Choroid plexus epithelial cell (primary cell): ENCODE data around the gene PPME1.

ENCODE experiments used
- DNase-seq: peaks from one replicate; pipeline ENCODE4 v3.0.0-alpha.2; 2010; ENCODE audit warnings: low read depth
- H3K4me3 ChIP-seq: 2 replicates; pipeline ENCODE4 v1.5.1; 2011; ENCODE audit warnings: low read depth, mild to moderate bottlenecking, control low read depth, low read length, moderate library complexity
- CTCF ChIP-seq: conservative IDR thresholded peaks from 2 replicates; pipeline ENCODE4 v1.5.1; 2011; ENCODE audit warnings: low read depth, mild to moderate bottlenecking, control low read depth, inconsistent platforms, low read length, moderate library complexity

Gene PPME1

DNA sequence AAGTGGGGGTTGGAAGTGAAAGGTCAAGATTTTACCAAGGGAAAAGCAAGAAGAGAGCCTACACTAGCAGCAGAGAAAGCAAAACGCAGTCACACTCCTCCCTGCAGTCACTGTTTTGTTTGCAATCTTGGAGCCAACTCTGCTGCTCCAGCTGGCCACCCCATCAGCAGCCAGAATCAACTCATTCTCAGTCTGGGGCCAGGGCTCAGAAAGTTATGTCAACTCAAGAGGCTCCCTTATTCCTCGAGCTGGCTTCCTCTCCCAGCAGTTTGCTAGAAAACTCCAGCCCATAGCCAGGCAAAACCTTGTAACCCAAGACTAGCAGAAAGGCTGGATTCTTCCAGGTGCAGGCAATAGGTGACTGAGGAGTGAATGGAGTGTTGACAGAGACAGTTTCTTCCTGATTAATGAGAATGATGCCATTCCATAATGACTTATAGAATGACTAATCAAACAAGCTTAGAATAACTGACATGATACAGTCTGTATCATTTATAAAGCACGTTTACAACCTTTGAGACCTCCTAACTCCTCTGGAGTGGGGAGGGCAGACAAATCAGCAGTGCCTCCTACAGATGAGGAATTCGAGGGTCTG, 87.0 kb downstream of the PPME1 start:
- no peak overlapping the region for H3K4me3 ChIP-seq

DNA sequence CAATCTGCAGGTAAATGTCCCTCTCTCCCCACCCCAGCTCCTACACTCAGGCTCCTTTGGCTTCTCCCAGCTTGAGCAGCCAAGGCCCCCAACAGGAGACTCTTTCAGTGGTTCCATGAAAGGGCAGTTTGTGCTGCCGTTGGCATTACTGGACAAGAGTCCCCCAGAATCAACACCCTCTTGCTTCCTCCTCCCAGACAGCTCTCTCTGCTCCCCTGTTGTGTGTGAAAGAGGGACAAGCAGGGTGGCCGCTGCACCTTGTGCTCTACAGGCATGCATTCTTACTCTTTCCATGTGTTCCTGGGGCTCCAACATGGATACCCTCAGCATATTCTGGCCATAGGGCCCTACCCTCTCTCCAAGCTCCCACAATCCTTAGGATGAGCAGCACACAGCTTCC, 91.6 kb downstream of the PPME1 start:
- no peak for DNase-seq
- no peak overlapping the region for H3K4me3 ChIP-seq
- no peak for TF ChIP-seq CTCF

More for the DNA sequence above, 87.0 kb downstream of the PPME1 start:
- TF ChIP-seq CTCF: peak; percentile 6
- DNase-seq: peak; percentile 89

GRCh38 chr11:74265256-74265655, 94.2 kb downstream of the PPME1 start:
- TF ChIP-seq CTCF: no peak
- H3K4me3 ChIP-seq: no peak overlapping the region
- no peak for DNase-seq

DNA sequence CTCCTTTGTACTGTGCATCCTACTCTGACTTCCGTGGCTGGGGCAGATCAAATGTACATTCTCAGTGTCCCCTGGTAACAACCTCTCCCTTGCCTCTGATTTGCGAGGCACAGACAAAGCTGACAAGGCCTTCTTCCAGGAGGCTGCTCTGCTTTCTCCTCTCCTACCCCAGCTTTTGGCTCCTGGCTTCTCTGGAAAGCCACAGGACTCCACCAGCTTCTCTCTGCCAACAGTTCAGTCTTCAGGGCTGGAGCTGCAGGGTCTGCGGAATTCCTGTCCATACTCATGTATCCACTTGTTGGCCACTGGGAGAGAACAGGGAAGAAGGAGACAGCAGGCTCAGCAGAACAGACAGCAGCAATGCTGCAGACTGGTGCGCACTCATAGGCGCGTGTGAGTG, 95.9 kb downstream of the PPME1 start:
- TF ChIP-seq CTCF: no peak
- no peak overlapping the region for H3K4me3 ChIP-seq
- DNase-seq: no peak

DNA sequence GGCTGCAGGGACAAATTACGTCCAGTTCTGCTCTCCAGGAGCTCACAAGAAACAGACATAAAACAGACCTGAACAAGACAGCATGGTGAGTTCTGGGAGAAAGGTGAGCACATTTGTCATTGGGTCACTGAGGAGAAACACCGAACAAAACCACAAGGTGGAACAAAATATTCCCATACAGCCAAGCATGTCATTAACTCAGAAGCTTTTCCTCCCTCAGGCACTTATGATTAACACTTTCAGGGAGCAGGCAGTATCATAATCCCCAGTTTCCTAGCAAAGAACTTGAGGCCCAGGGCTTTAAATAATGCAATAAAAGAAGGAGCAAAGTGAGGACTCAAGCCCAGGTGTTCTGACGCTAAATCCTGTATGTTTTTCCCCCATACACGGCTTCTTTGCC, 97.4 kb downstream of the PPME1 start:
- no peak for DNase-seq
- TF ChIP-seq CTCF: no peak
- H3K4me3 ChIP-seq: no peak overlapping the region

GRCh38 chr11:74269161-74269811, 98.2 kb downstream of the PPME1 start:
- H3K4me3 ChIP-seq: no peak overlapping the region
- DNase-seq: peak; percentile 84
- TF ChIP-seq CTCF: no peak

GRCh38 chr11:74272276-74272675, 101.2 kb downstream of the PPME1 start:
- no peak for TF ChIP-seq CTCF
- H3K4me3 ChIP-seq: no peak overlapping the region

More at GRCh38 chr11:74272276-74272675, 101.2 kb downstream of the PPME1 start:
- no peak for DNase-seq
